Measurements from ENCODE around the gene PITPNC1.
"Not testable (repeated sequence)": the region's sequence is repeated elsewhere in the genome, so short reads cannot be mapped to it uniquely, and the experiment has no call there.

The PITPNC1 gene

DNA sequence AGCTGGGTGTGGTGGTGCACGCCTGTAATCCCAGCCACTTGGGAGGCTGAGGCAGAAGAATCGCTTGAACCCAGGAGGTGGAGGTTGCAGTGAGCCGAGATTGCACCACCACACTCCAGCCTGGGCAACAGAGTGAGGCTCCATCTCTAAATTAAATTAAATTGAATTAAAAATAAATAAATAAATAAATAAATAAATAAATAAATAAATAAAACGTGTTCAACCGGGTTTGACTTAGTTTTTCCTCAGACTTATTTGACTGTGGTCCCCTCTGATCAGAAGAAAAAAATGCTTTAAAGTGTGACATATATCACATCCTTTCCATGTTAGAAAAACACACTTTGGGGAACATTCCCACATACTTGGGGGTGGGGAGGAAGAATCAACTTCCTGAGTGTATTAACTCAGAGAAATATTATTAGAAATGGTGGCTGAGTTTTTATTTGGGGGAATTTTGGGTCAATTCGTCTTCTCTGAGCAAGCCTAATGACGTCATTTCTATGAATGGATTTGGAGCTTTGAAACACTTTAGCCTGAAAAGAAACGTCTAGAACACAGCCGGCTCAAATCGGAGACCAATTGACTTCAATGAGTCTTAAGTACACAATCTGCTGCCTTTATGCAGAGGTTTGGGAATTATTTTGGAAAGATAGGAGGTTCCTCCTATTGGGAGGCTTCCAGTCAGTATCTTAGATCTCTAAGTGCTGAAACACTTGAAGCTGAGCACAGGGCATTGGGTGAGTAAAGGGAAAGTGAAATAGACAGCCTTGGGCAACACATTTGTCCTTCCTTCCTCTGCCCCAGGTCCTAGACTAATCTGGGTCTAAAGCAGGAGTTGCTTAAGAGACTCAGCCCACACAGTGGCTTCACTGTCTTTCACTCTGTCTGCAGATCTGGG, 132.6 kb downstream of the PITPNC1 start:
- peak overlapping the region in 1 of 2 donors; percentile 4 for H3K4me3 ChIP-seq (replicated peaks in 1 of 2; ENCODE audit: low read depth in 2 of 2, low read length in 2 of 2)
- DNase-seq (ENCODE audit: low read depth in 2 of 2), result peak; percentile 68 to 80
- TF ChIP-seq CTCF (IDR thresholded peaks at IDR 0.05; ENCODE audit: low read depth, low read length), result no peak

- H3K4me3 ChIP-seq (replicated peaks in 1 of 2; ENCODE audit: low read depth in 2 of 2, low read length in 2 of 2), result no peak overlapping the region
- DNase-seq (ENCODE audit: low read depth in 2 of 2), result no peak
- no peak for TF ChIP-seq CTCF (IDR thresholded peaks at IDR 0.05; ENCODE audit: low read depth, low read length)
Measured at GRCh38 chr17:67511012-67511411, 133.9 kb downstream of the PITPNC1 start.

DNA sequence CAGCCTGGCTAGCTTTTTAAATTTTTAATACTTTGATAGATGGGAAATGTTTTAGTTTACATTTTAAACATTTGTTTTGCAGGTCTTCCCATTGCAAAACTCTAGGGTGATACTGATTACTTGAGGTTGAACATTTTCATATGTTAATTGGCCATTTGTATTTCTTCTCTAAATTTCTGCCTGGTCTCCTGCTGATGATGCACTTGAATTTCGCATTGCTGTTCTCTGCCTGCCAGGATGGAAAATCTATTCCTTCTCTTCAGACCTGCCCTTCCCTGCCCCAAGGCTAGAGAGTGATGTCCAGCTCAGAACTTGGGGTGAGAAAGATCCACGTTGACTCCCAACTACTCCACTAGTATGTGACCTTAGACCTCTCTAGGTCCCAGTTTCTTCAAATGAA, 134.7 kb downstream of the PITPNC1 start:
- no peak overlapping the region for H3K4me3 ChIP-seq (replicated peaks in 1 of 2; ENCODE audit: low read depth in 2 of 2, low read length in 2 of 2)
- no peak for TF ChIP-seq CTCF (IDR thresholded peaks at IDR 0.05; ENCODE audit: low read depth, low read length)
- no peak for DNase-seq (ENCODE audit: low read depth in 2 of 2)

DNA sequence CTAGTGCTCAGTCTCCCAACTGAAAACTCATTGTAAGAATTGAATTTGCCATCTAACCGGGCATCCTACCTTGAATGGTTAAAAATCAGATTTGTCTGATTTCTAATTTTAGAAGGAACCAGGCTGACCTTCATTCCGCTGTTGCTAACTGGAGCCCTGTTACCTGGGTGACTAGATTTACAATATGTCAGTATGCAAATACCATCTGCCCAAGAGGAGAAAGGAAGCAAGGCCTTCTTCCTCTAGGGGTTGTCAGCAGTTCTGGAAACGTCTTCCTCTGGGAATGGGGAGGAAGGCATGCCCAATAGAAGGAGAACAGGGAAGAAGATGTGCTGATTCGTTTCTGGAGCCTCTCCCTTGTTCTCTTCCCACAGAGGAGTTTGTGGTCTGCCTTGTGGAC, 137.9 kb downstream of the PITPNC1 start:
- no peak for TF ChIP-seq CTCF (IDR thresholded peaks at IDR 0.05; ENCODE audit: low read depth, low read length)
- no peak overlapping the region for H3K4me3 ChIP-seq (replicated peaks in 1 of 2; ENCODE audit: low read depth in 2 of 2, low read length in 2 of 2)
- no peak for DNase-seq (ENCODE audit: low read depth in 2 of 2)

DNA sequence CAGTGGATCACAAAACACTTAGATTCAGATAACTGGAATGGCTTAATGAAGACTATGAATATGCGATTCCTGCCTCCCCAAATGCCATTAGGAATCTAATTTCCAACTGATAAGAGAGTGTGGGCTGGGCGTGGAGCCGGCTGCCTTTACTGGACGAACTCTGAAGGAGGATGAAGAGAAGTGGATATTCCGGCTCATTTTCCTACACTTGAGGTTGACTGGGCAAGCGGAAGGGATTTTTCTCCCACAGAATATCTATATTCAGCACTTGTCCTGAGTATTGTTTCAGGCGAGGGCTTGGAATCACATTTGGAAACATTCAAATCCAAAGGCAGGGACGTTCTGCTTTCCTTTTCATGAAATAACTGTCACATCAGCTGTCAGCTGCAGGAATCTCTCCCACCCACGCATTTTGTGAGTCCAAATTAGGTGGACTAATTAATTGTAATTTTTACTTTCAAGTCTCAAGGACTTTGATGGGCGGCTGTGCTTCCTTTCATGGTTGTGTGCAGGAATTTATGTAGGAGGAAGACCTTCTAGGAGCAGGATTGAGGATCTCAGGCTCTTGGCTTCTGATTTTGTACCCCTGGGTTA, 138.5 kb downstream of the PITPNC1 start:
- TF ChIP-seq CTCF (IDR thresholded peaks at IDR 0.05; ENCODE audit: low read depth, low read length), result no peak
- DNase-seq (ENCODE audit: low read depth in 2 of 2), result no peak
- H3K4me3 ChIP-seq (replicated peaks in 1 of 2; ENCODE audit: low read depth in 2 of 2, low read length in 2 of 2), result no peak overlapping the region

DNA sequence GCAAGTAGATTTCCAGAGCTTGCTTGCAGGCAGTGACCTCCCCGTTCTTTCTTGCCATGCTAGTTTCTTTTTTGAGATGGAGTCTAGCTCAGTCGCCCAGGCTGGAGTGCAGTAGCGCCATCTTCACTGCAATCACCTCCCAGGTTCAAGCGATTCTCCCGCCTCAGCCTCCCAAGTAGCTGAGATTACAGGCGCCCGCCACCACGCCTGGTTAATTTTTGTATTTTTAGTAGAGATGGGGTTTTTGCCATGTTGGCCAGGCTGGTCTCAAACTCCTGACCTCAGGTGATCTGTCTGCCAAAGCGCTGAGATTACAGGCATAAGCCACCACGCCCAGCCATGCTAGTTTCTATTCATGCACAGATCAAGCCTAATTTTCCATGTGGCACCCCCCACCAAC, 139.5 kb downstream of the PITPNC1 start:
- DNase-seq (ENCODE audit: low read depth in 2 of 2); H3K4me3 ChIP-seq (replicated peaks in 1 of 2; ENCODE audit: low read depth in 2 of 2, low read length in 2 of 2): not testable (repeated sequence)

GRCh38 chr17:67517325-67517724, 140.2 kb downstream of the PITPNC1 start:
- TF ChIP-seq CTCF (IDR thresholded peaks at IDR 0.05; ENCODE audit: low read depth, low read length), result no peak
- DNase-seq (ENCODE audit: low read depth in 2 of 2), result no peak

More at GRCh38 chr17:67517325-67517724, 140.2 kb downstream of the PITPNC1 start:
- H3K4me3 ChIP-seq (replicated peaks in 1 of 2; ENCODE audit: low read depth in 2 of 2, low read length in 2 of 2), result no peak overlapping the region

Measured in cardiac fibroblast (primary cell).